ENCODE data around the gene ABCA9.
"Not testable (repeated sequence)": the region's sequence is repeated elsewhere in the genome, so short reads cannot be mapped to it uniquely, and the experiment has no call there.

The ABCA9 gene

GRCh38 chr17:68950725-68951124 lies 110.0 kb downstream of the ABCA9 start:
- Histone ChIP-seq H4K20me1 (ENCODE audit: insufficient read depth, low read length) (no peaks in the 10 kb centered on the region), H3K9me3 (ENCODE audit: insufficient read depth, low read length) (no peaks in the 10 kb centered on the region), H3K27me3 (ENCODE audit: low read depth, low read length) (no peaks in the 10 kb centered on the region), H2AFZ (ENCODE audit: low read depth, low read length) (no peak overlapping the region), H3K4me3 (ENCODE audit: low read length) (no peak overlapping the region), H3K9ac (ENCODE audit: low read length) (no peak overlapping the region), H3K4me2 (ENCODE audit: low read length) (no peak overlapping the region), H3K27ac (ENCODE audit: low read length) (no peak overlapping the region), H3K4me1 (ENCODE audit: low read length) (no peaks in the 10 kb centered on the region), H3K36me3 (replicated peaks; ENCODE audit: low read depth, low read length) (no peaks in the 10 kb centered on the region), H3K79me2 (ENCODE audit: low read length) (no peaks in the 10 kb centered on the region)
- no peak for TF ChIP-seq CTCF (IDR thresholded peaks at IDR 0.05; ENCODE audit: low read depth, low read length)
- TF ChIP-seq EZH2phosphoT487 (IDR thresholded peaks at IDR 0.05; ENCODE audit: low read depth) = no peak

GRCh38 chr17:68947868-68948267 lies 112.9 kb downstream of the ABCA9 start:
- H3K27ac ChIP-seq (ENCODE audit: low read length); H3K4me1 ChIP-seq (ENCODE audit: low read length); H3K4me3 ChIP-seq (ENCODE audit: low read length); H4K20me1 ChIP-seq (ENCODE audit: insufficient read depth, low read length); H3K79me2 ChIP-seq (ENCODE audit: low read length); H3K9me3 ChIP-seq (ENCODE audit: insufficient read depth, low read length); H3K9ac ChIP-seq (ENCODE audit: low read length); H2AFZ ChIP-seq (ENCODE audit: low read depth, low read length); H3K27me3 ChIP-seq (ENCODE audit: low read depth, low read length); H3K36me3 ChIP-seq (replicated peaks; ENCODE audit: low read depth, low read length); H3K4me2 ChIP-seq (ENCODE audit: low read length): not testable (repeated sequence)

- Histone ChIP-seq H4K20me1 (ENCODE audit: insufficient read depth, low read length) (no peaks in the 10 kb centered on the region), H3K27me3 (ENCODE audit: low read depth, low read length) (no peaks in the 10 kb centered on the region), H3K36me3 (replicated peaks; ENCODE audit: low read depth, low read length) (no peaks in the 10 kb centered on the region), H3K79me2 (ENCODE audit: low read length) (no peaks in the 10 kb centered on the region), H3K9me3 (ENCODE audit: insufficient read depth, low read length) (no peaks in the 10 kb centered on the region), H2AFZ (ENCODE audit: low read depth, low read length) (no peak overlapping the region), H3K27ac (ENCODE audit: low read length) (no peak overlapping the region), H3K4me3 (ENCODE audit: low read length) (no peak overlapping the region), H3K4me2 (ENCODE audit: low read length) (no peak overlapping the region), H3K4me1 (ENCODE audit: low read length) (no peaks in the 10 kb centered on the region), H3K9ac (ENCODE audit: low read length) (no peak overlapping the region)
- no peak for TF ChIP-seq EZH2phosphoT487 (IDR thresholded peaks at IDR 0.05; ENCODE audit: low read depth)
- no peak for TF ChIP-seq CTCF (IDR thresholded peaks at IDR 0.05; ENCODE audit: low read depth, low read length)
Observed at GRCh38 chr17:68944435-68945035, 116.2 kb downstream of the ABCA9 start.

GRCh38 chr17:68943812-68944182 lies 116.9 kb downstream of the ABCA9 start:
- not testable (repeated sequence) for H3K9ac ChIP-seq (ENCODE audit: low read length); H3K4me1 ChIP-seq (ENCODE audit: low read length); H3K9me3 ChIP-seq (ENCODE audit: insufficient read depth, low read length); H4K20me1 ChIP-seq (ENCODE audit: insufficient read depth, low read length); H3K4me2 ChIP-seq (ENCODE audit: low read length); H3K27me3 ChIP-seq (ENCODE audit: low read depth, low read length); H3K79me2 ChIP-seq (ENCODE audit: low read length); H3K36me3 ChIP-seq (replicated peaks; ENCODE audit: low read depth, low read length); H3K4me3 ChIP-seq (ENCODE audit: low read length); H2AFZ ChIP-seq (ENCODE audit: low read depth, low read length); H3K27ac ChIP-seq (ENCODE audit: low read length)

GRCh38 chr17:68943123-68943811 lies 117.5 kb downstream of the ABCA9 start:
- Histone ChIP-seq H3K4me1 (ENCODE audit: low read length) (no peaks in the 10 kb centered on the region), H3K4me2 (ENCODE audit: low read length) (no peak overlapping the region), H3K27me3 (ENCODE audit: low read depth, low read length) (no peaks in the 10 kb centered on the region), H3K27ac (ENCODE audit: low read length) (no peak overlapping the region), H4K20me1 (ENCODE audit: insufficient read depth, low read length) (no peaks in the 10 kb centered on the region), H3K4me3 (ENCODE audit: low read length) (no peak overlapping the region), H3K9ac (ENCODE audit: low read length) (no peak overlapping the region), H3K79me2 (ENCODE audit: low read length) (no peaks in the 10 kb centered on the region), H3K9me3 (ENCODE audit: insufficient read depth, low read length) (no peaks in the 10 kb centered on the region), H3K36me3 (replicated peaks; ENCODE audit: low read depth, low read length) (no peaks in the 10 kb centered on the region), H2AFZ (ENCODE audit: low read depth, low read length) (no peak overlapping the region)
- no peak for TF ChIP-seq EZH2phosphoT487 (IDR thresholded peaks at IDR 0.05; ENCODE audit: low read depth)
- TF ChIP-seq CTCF (IDR thresholded peaks at IDR 0.05; ENCODE audit: low read depth, low read length) = no peak

All from OCI-LY3 (cell line).